Germinal center (tissue), 1 donor: ENCODE results near the gene TEX22.

Source experiments
- DNase-seq: peaks from one replicate; pipeline ENCODE4 v3.0.0; 2012; ENCODE audit warnings: mixed read lengths, low spot score

TEX22 gene

DNA sequence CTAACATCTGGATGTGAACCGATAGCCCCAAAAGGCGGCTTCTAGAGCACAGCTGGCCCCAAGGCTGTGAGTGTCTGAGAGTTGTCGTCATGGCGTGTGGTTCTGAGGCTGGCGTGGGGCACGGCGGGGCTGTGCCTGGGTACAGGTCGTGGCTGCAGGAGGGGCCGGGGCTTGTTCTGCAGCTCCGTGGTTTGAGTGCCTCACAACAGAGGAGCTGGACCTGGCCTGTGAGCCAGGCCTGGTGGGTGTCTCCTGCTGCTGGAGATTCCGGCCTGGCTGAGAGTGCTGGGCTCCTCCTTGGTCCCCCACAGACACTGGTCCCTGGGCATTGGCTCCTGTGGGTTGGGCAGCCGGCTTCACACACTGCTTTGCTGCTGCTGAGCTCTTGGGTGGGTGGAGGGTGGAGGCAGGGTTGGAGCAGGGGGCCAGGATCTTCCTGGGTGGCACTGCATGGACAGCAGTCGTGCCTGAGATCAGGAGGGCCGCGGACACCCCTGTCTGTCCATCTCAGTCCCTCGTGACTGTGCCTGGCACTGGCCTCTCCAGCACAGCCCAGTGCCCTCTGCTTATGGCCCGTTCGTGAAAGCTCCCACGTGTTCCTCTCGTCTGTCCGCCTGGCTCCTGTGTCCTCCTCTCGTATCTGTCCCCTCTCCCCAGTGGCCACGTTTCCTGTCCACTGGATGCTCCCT, 31.8 kb upstream of the TEX22 start:
- no peak for DNase-seq

DNA sequence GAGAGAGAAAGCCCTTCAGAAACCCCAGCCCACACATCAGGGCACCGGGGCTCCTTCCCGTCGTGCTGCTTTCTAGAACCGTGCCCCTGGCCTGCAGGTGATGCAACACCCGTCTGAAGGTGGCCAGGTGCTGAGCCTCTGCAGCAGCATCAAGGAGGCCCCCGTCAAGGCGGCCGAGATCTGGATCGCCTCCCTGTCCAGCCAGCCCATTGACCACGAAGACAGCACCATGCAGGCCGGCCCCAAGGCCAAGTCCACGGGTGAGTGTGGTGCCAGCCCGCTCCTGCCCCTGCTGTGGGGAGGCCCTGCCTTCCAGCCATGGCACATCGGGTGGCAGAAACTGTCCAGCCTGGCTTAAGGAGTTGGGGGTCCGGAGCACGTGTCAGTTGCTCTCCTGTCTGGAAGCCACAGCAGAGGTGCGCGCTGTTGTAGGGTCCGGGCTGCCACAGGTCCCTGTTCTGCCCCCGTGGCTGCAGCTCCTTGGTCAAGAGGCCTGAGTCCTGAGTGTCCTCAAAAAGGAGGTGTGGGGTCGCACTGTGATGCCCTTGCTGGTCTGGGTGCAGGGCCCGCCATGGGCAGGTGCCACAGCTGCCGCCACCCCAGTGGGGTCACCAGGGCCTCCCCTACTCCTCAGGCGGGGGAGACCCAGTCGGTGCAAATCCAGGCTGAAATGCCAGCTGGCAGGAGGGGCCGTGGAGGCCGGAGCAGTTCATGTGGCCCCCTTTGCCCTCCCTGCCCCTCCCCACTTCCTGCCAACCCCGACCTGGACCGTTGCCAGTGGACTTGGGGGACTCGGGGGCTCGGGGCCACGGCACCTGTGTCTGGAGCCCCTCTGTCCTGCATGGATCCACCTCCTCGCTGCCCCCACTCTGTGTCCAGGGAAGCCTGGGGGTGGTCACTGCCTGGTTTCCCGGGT, 31.0 kb upstream of the TEX22 start:
- DNase-seq = no peak

DNA sequence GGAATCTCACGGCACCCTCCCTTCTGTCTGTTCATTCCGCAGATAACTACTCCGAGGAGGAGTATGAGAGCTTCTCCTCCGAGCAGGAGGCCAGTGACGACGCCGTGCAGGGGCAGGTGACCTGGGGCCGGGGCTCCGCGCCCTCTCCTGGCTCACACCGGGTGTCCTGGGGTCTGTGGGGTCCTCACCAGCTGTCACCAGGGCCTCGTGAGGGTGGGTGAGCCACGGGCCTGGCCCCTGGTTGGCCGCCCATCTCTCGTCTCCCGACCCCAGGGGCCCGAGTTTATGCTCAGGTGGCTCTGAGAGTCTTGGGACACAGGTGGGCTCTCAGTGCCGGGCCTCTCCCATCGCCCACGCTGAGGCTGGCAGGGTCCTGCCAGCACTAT, 30.3 kb upstream of the TEX22 start:
- no peak for DNase-seq

DNA sequence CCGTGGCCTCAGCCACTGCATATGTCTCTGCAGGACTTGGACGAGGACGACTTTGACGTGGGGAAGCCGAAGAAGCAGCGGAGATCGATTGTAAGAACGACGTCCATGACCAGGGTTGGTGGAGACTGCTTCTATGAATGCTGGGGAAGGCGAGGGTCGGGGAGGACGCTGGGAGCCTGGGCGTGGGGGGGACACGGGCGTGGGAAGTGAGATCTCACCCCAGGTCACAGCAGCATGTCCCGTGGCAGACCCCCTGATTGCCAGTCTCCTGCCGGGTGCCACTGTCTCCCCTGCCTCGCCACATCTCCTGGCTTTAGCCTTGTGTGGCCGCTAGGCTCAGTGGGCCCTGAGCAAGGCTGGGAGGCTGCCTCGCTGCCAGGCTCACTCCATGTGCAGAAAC, 29.9 kb upstream of the TEX22 start:
- DNase-seq = no peak

DNA sequence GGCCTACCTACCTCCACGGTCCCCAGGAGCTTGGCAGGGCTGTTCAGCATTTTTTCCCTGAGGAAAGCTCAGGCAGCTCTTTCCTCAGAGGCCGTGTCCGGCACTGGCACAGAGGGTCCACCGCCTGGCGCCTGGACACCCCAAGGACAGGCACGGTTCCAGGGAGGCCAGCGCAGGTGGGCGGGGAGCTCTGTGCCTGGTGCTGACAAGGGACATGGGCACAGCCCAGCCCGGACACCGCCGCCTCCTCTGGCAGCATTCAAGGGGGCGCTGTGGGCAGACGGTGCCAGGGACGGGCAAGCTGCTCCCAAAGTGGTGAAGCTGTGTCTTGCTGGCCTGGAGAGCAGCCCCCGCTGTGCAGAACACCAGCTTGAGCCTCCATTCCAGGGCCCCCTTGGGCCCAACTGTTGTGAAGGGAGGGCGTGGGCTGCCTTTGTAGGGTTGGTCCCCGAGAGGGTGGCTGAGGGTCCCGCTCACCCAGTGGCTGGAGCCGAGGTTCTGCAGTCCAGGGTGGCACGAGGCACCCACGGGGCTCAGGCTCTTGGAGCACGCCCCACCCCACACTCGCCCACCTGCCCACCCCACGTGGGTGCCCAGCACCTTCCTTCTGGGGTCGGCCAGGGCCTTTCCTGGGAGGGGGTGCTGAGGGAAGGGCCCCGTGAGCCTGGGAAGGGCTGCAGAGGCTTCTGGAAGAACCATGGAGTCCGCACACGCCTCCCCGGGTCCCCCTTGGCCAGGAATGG, 29.3 kb upstream of the TEX22 start:
- DNase-seq = no peak

DNA sequence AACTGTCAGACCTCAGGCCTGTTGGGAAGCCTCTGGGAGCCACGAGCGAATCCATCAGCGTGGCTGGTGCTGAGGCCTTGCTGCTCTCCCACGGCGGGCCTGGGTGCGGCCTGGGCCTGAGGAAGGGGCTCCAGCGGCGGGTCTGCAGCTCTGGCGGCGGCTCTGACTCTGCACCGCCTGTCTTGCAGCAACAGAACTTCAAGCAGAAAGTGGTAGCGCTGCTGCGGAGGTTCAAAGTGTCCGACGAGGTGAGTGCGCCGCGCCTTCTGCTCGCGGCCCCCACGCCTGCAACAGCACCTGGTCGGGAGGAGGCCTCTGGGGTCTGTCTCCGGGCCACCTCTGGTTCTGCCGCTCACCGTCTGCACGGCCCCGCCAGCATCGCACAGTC, 28.7 kb upstream of the TEX22 start:
- no peak for DNase-seq

DNA sequence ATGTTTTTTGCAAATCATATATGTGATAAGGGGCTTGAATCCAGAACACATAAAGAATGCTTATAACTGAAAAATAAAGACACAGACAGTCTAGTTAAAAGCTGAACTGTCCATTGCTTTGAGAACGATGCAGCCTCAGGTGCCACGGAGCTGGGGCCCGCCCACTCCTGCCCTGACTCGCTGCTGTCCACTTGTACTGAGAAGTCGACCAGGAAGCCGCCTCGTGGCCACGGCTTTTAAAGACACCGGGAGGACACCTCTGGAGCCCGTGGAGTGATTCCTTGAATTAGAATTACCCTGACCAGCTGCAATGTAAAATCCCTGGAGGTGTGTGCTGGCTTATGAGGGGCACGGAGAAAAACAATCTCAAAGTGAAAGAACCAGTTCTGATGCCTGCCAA, 23.9 kb upstream of the TEX22 start:
- DNase-seq = no peak

DNA sequence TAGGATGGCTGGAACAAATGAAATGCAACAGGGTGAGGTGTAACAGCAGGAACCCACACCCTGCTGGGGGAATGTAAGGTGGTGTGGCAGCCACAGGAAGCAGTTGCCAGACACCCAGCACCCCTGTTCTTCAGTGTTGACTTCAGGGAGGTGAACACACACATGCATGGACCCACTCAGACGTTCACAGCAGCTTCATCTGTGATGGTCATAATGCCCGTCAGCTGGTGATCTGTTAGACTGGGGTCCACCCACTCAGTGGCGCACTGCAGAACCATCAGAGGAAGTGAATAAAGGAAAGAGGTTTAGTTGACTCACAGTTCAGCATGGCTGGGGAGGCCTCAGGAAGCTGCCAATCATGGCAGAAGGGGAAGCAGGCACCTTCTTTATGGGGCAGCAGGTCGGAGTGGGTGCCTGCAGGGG, 22.7 kb upstream of the TEX22 start:
- DNase-seq = no peak

DNA sequence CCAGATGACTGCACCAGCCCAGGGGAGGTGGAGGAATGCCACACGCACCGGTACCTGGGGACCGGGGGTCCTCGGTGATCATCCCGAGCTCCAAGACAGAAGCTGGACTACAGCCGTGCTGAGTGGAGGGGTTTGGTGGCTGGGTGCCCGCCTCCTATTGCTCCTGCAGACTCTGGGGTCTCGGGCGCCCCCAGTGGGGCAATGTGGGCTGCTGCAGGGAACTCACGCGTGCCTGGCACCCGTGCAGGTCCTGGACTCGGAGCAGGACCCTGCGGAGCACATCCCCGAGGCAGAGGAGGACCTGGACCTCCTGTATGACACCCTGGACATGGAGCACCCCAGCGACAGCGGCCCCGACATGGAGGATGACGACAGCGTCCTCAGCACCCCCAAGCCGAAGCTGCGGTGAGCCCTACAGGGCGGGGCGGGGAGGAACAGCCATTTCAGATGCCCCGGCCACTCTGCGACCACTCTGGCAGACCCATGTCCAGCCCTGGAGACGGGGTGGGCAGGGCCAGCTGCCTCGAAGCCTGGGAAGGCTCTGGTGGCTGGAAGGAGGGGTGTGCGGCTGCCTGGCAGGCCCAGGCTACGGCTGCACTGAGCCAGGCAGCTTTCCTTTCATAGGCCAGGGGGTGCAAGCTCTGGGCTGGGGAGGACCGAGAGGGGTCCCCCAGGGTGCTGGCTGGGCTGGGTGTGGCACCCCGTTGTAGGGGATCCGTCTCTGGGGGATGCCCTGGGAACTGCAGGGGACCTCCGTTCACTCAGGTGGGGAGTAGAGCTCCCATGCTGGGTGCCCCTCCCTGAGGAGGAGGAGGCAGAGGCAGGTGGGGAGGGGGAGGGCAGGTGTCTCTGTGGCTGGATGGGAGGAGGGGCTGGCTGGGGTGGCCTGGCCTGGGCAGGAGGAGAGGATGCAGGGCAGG, 21.6 kb upstream of the TEX22 start:
- DNase-seq = no peak

DNA sequence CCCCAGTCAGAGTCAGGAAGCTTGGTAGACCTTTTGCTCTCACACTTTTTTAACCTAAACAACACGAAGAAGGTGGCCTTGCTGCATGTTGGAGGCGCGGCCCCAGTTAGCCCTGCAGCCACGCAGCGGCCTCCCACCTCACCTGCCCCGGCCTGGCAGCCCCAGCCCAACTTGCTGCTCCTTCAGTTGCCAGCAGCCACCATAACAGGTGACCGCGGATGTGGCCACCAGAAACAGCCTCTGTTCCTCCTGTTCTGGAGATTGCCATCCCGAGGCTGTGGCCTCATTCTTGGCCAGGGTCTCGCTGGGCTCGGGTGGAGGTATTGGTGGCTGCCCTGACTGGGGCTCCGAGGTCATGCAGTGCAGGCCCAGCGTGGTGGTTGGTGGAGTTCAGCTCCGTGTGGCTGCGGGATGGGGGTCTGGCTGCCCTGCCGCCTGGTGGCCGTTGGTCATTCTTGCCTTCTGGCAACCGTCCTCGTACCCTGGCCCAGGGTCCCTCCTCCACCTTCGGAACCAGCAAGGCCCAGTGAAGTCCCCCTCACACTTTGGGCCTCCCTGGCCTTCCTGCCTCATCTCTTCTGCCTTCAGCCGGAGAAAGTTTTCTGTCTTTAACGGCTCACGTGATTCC, 20.7 kb upstream of the TEX22 start:
- DNase-seq = no peak

DNA sequence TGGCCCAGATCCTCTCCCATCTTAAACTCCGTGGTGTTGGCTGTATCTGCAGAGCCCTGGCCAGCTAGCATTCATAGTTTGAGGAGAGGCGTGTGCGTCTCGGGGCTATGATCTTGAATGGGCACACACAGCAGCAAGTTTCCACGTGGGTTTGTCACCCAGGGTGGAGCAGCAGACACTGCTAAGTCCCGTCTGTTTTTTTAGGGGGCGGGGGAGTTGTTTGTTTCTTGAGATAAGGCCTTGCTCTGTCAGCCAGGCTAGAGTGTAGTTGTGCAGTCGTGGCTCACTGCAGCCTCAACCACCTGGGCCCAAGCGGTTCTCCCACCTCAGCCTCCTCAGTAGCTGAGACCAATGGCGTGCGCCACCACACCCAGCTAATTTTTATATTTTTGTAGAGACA, 20.1 kb upstream of the TEX22 start:
- no peak for DNase-seq

DNA sequence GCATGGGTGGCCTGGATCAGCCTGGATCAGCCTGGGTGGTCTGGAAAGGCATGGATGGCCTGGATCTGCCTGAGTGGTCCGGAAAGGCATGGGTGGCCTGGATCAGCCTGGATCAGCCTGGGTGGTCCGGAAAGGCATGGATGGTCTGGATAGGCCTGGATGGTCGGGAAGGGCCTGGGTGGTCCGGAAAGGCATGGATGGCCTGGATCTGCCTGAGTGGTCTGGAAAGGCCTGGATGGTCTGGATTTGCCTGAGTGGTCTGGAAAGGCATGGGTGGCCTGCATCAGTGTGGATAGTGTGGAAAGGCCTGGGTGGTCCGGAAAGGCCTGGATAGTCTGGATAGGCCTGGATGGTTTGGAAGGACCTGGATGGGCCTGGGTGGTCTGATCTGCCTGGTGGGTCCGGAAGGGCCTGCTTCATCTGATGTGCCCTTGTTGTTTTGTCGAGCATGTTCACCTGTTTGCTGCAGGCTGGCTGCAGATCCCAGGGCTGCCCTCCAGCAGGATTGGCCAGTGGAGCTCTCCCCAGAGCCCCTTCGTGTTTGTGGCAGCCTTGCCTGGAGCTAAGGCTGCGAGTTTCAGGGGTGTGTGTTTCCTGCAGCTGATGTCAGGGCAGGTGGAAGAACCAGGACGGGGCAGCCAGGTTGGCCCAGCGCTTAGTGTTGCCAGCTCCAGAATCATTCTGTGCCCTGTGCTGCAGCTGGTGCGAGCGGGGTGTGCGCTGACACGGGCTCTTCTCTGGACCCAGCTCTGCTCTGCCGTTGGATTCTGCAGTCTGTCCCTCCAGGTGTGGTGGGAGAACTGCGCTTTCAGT, 19.3 kb upstream of the TEX22 start:
- no peak for DNase-seq

DNA sequence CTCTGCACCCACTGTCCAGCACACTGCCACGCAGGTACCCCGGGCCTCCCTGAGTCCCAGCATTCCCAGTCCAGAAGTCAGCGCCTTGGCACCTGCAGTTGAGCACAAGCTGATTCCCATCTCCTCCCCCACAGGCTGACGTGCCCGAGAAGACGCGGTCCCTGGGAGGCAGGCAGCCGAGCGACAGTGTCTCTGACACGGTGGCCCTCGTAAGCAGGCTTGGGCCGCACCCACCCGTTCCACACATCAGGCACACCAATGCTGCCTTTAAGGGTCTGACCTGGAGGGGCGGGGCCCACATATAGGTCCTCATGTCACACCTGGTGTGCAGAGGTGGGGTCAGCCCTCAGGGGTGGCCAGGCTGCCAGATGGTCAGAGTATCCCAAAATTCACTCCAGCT, 18.4 kb upstream of the TEX22 start:
- DNase-seq = no peak

DNA sequence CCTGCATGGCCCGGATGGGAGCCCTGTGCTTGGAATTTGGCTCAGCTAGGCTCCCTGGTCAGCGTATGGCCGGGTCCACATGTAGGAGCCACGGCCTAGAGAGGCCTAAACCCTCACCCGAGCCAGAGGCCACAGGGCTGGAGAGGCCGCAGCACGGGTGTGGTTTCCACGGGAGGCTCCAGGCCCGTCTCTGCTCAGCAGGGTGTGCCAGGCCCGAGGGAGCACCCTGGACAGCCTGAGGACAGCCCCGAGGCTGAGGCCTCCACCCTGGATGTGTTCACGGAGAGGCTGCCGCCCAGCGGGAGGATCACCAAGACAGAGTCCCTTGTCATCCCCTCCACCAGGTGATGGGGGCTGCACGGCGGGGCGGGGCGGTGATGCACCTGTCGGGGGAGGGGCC, 17.6 kb upstream of the TEX22 start:
- no peak for DNase-seq

DNA sequence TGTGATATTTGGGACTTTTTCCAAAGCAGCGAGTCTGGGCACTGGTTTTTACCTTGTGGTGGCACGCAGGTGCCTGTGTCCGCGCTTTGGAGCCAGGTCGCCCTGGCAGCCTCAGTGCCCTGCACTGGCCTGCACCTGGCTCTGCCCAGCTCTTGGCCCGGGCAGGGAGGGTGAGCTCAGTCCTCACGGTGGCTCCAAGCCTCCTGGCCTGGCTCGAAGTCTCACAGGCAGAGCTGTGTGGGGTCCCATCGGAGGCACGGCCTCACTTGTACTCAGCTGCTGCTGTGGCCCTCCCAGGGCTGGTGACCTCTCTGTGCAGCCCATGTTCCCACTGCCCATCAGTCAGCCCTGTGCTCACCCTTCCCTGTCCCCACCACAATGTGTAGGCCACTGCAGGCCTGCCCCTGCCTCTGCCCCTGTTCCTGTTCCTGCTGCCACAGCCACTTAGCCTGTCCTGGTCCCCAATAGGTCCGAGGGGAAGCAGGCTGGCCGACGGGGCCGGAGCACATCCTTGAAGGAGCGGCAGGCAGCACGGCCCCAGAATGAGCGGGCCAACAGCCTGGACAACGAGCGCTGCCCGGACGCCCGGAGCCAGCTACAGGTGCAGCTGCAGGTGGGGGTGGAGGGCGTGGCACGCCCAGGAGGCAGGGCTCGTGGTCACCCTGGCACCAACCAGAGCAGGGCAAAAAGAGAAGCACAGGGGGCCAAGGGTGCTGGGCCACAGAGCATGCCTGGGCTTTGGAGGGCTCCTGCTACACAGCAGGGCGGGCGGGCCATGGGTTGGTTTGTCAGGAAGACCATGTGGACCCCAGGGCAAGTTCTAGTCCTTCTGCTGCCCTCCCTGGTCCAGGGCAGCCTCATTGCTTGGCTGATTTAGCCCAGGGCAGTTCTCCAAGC, 16.6 kb upstream of the TEX22 start:
- DNase-seq = no peak

DNA sequence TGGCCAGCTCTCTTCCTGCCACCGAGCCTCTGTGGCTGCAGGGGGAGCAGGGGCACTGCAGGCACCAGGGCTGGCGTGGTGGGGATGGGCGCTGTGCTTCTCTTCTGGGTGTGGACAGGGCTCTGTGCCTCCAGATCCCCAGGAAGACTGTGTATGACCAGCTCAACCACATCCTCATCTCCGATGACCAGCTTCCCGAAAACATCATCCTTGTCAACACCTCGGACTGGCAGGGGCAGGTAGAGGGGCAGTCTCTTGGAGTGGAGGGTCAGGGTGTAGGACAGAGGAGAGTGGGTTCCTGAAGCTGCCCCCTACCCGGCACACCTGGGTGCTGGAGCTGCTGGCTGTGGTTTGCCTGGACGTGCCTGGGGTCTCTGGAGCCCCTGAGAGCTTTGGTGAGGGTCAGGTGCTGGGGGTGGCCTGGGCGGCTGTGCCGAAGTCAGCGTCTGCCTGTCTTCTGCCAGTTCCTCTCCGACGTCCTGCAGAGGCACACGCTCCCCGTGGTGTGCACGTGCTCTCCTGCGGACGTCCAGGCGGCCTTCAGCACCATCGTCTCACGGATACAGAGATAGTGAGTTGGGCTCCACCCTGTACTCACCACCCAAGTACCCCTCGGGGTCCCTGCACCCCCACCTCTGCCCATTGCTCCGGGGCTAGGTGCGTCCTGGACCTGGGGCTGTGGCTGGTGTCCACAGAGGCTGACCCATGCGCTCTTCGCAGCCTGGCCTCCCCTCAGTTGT, 15.8 kb upstream of the TEX22 start:
- DNase-seq = no peak

DNA sequence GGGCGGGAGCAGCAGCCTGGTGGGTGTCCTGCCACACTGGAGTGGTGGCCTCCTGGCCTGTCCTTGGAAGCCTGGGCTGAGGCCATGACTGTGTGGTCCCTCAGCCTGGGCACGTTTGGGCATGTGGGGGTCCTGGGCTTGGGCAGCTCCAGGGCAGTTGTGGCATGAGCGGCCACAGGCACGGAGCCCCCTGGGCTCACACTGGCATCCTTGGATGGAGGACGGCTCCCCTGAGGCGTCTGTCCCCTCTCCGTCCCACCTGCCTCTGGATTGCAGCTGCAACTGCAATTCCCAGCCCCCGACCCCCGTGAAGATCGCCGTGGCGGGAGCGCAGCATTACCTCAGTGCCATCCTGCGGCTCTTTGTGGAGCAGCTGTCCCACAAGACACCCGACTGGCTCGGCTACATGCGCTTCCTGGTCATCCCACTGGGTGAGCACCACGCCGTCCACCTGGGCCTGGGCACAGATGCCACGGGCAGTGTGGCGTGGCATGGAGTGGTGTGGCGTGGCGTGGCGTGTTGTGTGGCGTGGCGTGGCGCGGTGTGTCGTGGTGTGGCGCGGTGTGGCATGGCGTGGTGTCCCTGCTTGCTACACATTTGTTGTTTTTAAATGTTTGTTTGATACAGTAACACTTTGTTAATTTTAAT, 15.1 kb upstream of the TEX22 start:
- no peak for DNase-seq

DNA sequence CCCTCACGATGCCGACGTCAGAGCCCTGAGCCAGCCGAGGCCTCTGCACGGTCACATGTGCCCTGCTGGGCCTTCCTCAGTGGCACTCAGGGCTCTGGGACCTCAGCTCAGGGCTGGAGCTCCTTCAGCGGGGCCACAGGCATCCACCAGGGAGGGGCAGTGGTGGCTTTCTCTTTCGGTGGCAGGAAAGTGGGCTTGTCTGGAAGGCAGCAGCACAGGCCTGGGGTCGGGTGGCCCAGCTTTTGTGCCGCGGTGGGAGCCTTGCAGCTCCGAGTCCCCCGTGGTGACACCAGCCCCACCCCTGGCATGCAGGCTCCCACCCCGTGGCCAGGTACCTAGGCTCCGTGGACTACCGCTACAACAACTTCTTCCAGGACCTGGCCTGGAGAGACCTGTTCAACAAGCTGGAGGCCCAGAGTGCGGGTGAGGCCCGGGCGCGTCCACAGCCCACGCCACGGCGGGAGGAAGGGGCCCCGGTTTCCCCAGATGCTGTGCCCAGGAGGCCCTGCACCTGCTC, 14.2 kb upstream of the TEX22 start:
- no peak for DNase-seq
